Measurements from ENCODE around the gene AFAP1. TPM values are rescaled to one million over a fixed set of nuclear protein-coding genes. Genes with fewer than 3 reads are reported as not detected.

The AFAP1 gene
- total and polyA plus RNA-seq, 2 of the 8 experiments (the other 6 are each of a cell fraction or from before 2014, with no cell fraction given), result 3.6 to 18.2 TPM

DNA sequence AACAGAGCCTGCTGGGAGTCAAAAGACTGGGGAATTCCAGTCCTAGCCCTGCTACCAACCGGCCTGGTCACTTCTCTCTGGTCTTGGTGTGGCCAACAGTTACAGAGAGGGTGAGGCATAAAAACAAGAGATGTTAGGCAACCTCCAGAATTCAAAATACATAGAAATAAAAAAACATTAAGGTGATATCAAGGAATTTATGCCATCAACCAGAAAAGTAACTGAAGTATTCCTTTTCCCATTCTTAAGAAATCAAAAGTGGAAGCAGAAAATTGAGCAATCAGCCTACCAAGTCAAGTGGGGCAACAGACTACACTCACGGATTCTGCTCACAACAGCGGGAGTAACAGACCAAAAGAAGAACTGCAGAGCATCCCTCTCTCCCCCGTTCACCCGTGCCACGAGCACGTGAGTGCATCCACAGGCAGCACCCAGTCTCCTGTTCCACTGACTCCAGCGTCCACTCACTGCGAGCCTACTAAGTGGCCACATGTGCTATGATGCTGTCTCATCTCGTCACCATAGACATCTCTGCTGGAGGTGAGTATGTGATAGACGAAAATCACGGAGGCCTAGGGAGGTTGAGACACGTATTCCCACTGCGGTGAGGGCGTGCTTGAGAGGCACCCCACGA lies 29.3 kb downstream of the AFAP1 start (continued):
- TF ChIP-seq, protein P1, sequence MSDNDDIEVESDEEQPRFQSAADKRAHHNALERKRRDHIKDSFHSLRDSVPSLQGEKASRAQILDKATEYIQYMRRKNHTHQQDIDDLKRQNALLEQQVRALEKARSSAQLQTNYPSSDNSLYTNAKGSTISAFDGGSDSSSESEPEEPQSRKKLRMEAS (IDR thresholded peaks at IDR 0.05), result no peak
- TF ChIP-seq EGR1 (IDR thresholded peaks at IDR 0.05; ENCODE audit: borderline replicate concordance, low read depth, low read length) (no peak), YY1 (IDR thresholded peaks at IDR 0.05; ENCODE audit: low read depth, low read length) (no peak), CHD1 (IDR thresholded peaks at IDR 0.05; ENCODE audit: low read depth, low read length) (no peak), NRF1 (IDR thresholded peaks at IDR 0.05; ENCODE audit: low read depth, low read length) (no peak)
- TF ChIP-seq, protein P2, sequence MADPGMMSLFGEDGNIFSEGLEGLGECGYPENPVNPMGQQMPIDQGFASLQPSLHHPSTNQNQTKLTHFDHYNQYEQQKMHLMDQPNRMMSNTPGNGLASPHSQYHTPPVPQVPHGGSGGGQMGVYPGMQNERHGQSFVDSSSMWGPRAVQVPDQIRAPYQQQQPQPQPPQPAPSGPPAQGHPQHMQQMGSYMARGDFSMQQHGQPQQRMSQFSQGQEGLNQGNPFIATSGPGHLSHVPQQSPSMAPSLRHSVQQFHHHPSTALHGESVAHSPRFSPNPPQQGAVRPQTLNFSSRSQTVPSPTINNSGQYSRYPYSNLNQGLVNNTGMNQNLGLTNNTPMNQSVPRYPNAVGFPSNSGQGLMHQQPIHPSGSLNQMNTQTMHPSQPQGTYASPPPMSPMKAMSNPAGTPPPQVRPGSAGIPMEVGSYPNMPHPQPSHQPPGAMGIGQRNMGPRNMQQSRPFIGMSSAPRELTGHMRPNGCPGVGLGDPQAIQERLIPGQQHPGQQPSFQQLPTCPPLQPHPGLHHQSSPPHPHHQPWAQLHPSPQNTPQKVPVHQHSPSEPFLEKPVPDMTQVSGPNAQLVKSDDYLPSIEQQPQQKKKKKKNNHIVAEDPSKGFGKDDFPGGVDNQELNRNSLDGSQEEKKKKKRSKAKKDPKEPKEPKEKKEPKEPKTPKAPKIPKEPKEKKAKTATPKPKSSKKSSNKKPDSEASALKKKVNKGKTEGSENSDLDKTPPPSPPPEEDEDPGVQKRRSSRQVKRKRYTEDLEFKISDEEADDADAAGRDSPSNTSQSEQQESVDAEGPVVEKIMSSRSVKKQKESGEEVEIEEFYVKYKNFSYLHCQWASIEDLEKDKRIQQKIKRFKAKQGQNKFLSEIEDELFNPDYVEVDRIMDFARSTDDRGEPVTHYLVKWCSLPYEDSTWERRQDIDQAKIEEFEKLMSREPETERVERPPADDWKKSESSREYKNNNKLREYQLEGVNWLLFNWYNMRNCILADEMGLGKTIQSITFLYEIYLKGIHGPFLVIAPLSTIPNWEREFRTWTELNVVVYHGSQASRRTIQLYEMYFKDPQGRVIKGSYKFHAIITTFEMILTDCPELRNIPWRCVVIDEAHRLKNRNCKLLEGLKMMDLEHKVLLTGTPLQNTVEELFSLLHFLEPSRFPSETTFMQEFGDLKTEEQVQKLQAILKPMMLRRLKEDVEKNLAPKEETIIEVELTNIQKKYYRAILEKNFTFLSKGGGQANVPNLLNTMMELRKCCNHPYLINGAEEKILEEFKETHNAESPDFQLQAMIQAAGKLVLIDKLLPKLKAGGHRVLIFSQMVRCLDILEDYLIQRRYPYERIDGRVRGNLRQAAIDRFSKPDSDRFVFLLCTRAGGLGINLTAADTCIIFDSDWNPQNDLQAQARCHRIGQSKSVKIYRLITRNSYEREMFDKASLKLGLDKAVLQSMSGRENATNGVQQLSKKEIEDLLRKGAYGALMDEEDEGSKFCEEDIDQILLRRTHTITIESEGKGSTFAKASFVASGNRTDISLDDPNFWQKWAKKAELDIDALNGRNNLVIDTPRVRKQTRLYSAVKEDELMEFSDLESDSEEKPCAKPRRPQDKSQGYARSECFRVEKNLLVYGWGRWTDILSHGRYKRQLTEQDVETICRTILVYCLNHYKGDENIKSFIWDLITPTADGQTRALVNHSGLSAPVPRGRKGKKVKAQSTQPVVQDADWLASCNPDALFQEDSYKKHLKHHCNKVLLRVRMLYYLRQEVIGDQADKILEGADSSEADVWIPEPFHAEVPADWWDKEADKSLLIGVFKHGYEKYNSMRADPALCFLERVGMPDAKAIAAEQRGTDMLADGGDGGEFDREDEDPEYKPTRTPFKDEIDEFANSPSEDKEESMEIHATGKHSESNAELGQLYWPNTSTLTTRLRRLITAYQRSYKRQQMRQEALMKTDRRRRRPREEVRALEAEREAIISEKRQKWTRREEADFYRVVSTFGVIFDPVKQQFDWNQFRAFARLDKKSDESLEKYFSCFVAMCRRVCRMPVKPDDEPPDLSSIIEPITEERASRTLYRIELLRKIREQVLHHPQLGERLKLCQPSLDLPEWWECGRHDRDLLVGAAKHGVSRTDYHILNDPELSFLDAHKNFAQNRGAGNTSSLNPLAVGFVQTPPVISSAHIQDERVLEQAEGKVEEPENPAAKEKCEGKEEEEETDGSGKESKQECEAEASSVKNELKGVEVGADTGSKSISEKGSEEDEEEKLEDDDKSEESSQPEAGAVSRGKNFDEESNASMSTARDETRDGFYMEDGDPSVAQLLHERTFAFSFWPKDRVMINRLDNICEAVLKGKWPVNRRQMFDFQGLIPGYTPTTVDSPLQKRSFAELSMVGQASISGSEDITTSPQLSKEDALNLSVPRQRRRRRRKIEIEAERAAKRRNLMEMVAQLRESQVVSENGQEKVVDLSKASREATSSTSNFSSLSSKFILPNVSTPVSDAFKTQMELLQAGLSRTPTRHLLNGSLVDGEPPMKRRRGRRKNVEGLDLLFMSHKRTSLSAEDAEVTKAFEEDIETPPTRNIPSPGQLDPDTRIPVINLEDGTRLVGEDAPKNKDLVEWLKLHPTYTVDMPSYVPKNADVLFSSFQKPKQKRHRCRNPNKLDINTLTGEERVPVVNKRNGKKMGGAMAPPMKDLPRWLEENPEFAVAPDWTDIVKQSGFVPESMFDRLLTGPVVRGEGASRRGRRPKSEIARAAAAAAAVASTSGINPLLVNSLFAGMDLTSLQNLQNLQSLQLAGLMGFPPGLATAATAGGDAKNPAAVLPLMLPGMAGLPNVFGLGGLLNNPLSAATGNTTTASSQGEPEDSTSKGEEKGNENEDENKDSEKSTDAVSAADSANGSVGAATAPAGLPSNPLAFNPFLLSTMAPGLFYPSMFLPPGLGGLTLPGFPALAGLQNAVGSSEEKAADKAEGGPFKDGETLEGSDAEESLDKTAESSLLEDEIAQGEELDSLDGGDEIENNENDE (IDR thresholded peaks at IDR 0.05; ENCODE audit: insufficient replicate concordance, low read length), result no peak

All from H1 (cell line).